Measurements from ENCODE around the gene COL16A1.

Gene COL16A1

GRCh38 chr1:31742462-31743212 is 38.8 kb upstream of the COL16A1 start:
- H3K4me3 Mint-ChIP-seq, result no peak overlapping the region
- H3K27me3 Mint-ChIP-seq, result no peaks in the 10 kb centered on the region
- H3K9me3 Mint-ChIP-seq, result no peaks in the 10 kb centered on the region
- H3K27ac Mint-ChIP-seq, result no peak overlapping the region
- no peaks in the 10 kb centered on the region for H3K36me3 Mint-ChIP-seq (ENCODE audit: low read depth)
- H3K4me1 Mint-ChIP-seq, result peaks cover 16% of the 10 kb centered on the region
- no peak for ATAC-seq
- DNase-seq, result no peak

DNA sequence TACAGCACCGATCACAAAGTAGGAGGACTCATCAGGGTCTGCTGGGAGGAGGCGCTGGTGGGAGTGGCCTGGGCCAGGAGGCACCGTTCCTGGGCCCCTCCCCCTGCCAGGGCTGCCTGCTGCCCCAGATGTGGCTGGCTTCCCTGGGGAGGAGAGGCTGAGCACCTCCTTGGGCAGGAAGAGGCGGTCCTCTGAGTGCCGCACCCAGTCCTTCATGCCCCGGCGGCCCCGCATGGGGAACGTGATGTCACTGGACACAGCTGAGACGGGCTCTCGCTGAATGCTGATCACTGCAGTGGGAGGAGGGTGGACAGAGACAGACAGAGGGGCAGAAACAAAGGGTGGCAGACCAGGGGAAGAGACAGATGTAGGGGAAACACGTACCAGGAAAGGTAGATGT is 35.5 kb upstream of the COL16A1 start:
- peak; percentile 41 for DNase-seq
- Mint-ChIP-seq H3K9me3 (no peaks in the 10 kb centered on the region), H3K4me1 (peaks cover 4% of the 10 kb centered on the region), H3K36me3 (ENCODE audit: low read depth) (no peaks in the 10 kb centered on the region), H3K4me3 (no peak overlapping the region), H3K27me3 (no peaks in the 10 kb centered on the region), H3K27ac (no peak overlapping the region)
- ATAC-seq, result peak; percentile 62

DNA sequence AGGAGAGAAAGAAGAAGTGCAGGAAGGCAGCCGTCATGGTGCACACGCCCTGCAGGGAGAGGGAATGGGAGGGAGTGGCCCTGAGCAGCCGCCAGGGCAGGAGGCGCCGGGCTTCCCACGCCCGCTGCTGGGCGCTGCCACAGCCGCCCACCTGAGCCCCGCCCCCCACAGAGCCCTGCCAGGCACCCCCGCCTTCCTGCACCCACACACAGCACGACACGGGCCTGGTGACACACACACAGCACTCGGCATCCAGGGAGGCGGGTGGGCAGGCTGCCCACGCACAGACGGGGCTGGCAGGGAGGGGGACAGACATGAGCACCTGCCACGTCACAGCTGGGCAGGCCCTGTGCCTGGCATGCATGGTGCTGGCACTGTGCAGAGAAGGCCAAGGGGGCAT is 32.9 kb upstream of the COL16A1 start:
- no peak overlapping the region for H3K4me3 Mint-ChIP-seq
- H3K36me3 Mint-ChIP-seq (ENCODE audit: low read depth), result no peaks in the 10 kb centered on the region
- DNase-seq (no peak), ATAC-seq (no peak)
- H3K27me3 Mint-ChIP-seq, result no peaks in the 10 kb centered on the region
- H3K27ac Mint-ChIP-seq, result no peak overlapping the region
- peaks cover 4% of the 10 kb centered on the region for H3K4me1 Mint-ChIP-seq
- H3K9me3 Mint-ChIP-seq, result no peaks in the 10 kb centered on the region

DNA sequence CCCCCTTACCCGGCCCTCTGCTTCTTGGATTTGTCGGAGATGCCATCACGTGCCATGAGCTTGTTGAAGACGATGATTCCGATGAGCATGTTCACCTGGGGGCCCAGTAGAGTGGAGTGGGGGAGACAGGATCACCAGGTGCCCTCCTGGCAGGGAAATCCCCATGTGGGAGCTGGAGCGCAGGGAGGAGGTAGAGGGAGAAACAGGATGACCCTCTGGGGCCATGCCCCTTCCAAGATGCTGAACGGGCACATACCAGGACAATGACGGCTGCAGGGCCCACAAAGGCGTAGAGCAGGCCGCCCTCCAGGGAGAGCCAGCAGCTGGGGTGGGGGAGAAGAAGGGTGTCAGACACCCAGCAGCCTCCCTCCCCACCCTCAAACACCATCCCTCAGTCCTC is 31.8 kb upstream of the COL16A1 start:
- H3K4me3 Mint-ChIP-seq, result no peak overlapping the region
- no peak for ATAC-seq

DNA sequence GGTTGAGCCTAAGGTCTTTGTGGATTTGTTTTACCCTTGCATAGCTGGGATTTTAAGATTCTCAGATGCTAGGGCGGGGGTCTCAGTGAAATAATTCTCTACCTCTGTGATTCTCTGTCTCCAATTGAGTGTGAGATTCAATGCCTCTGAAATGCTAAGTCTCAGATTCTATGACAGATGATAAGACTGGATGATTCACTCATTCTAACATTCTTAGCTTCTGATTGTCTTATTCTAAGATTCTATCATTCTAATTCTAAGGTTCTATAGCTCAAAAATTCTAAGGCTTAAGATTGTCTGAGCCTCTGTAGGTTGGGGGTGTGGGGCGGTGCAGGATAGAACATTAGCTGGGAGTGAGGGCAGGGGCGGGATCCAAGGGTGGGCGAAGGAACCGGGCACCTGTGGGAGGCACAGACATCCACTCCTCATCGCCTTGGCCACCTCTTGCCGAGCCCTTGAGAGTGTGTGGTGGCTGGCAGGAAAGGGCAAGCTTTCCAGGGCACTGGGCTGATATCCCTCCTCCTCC is 30.8 kb upstream of the COL16A1 start:
- Mint-ChIP-seq H3K4me1 (peaks cover 3% of the 10 kb centered on the region), H3K4me3 (no peak overlapping the region), H3K36me3 (ENCODE audit: low read depth) (no peaks in the 10 kb centered on the region), H3K27me3 (no peaks in the 10 kb centered on the region), H3K9me3 (no peaks in the 10 kb centered on the region), H3K27ac (no peak overlapping the region)
- ATAC-seq (no peak), DNase-seq (no peak)

More for the DNA sequence above, 31.8 kb upstream of the COL16A1 start:
- Mint-ChIP-seq H3K27me3 (no peaks in the 10 kb centered on the region), H3K27ac (no peak overlapping the region), H3K9me3 (no peaks in the 10 kb centered on the region), H3K4me1 (peaks cover 4% of the 10 kb centered on the region), H3K36me3 (ENCODE audit: low read depth) (no peaks in the 10 kb centered on the region)
- DNase-seq, result no peak

GRCh38 chr1:31733389-31734219 is 29.8 kb upstream of the COL16A1 start:
- Mint-ChIP-seq H3K27me3 (no peaks in the 10 kb centered on the region), H3K36me3 (ENCODE audit: low read depth) (no peaks in the 10 kb centered on the region), H3K4me3 (no peak overlapping the region), H3K9me3 (no peaks in the 10 kb centered on the region), H3K27ac (no peak overlapping the region), H3K4me1 (no peaks in the 10 kb centered on the region)
- no peak for DNase-seq
- no peak for ATAC-seq

GRCh38 chr1:31732751-31733289 is 29.0 kb upstream of the COL16A1 start:
- Mint-ChIP-seq H3K27me3 (no peaks in the 10 kb centered on the region), H3K4me3 (no peak overlapping the region), H3K4me1 (no peaks in the 10 kb centered on the region), H3K27ac (no peak overlapping the region), H3K9me3 (no peaks in the 10 kb centered on the region), H3K36me3 (ENCODE audit: low read depth) (no peaks in the 10 kb centered on the region)
- ATAC-seq (no peak), DNase-seq (no peak)

- no peaks in the 10 kb centered on the region for H3K9me3 Mint-ChIP-seq
- no peak for ATAC-seq
- no peak overlapping the region for H3K27ac Mint-ChIP-seq
- H3K4me3 Mint-ChIP-seq, result no peak overlapping the region
- DNase-seq, result no peak
- H3K4me1 Mint-ChIP-seq, result no peaks in the 10 kb centered on the region
- H3K27me3 Mint-ChIP-seq, result no peaks in the 10 kb centered on the region
- no peaks in the 10 kb centered on the region for H3K36me3 Mint-ChIP-seq (ENCODE audit: low read depth)
Measured at GRCh38 chr1:31732343-31732742, 28.5 kb upstream of the COL16A1 start.

DNA sequence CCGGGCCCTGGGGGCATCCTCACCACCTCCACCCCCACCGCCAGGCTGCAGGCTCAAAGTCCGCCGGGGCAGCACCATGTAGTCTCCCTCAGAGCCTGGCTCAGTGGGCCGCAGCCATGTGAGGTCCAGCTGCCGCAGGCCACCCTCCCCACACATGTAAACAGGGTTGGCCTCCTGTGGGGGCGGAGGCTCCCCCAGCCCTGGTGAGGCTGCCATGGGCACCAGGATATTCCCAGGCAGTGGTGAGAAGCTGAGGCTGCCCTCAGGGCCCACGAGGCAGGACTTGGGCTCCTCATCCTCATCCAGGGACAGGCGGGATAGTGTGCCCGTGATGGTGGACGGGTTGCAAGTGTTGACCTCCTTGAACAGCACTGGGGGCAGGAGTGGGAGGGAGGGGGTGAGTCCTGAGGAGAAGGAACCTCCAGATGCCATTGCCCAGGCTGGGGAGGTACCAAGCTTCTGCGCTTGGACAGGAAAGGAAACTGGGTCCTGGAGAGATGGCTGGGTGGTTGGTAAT is 27.3 kb upstream of the COL16A1 start:
- H3K9me3 Mint-ChIP-seq, result no peaks in the 10 kb centered on the region
- H3K4me1 Mint-ChIP-seq, result no peaks in the 10 kb centered on the region
- H3K4me3 Mint-ChIP-seq, result no peak overlapping the region
- ATAC-seq (no peak), DNase-seq (no peak)
- H3K27ac Mint-ChIP-seq, result no peak overlapping the region
- H3K27me3 Mint-ChIP-seq, result no peaks in the 10 kb centered on the region
- H3K36me3 Mint-ChIP-seq (ENCODE audit: low read depth), result no peaks in the 10 kb centered on the region

GRCh38 chr1:31730336-31731048 is 26.7 kb upstream of the COL16A1 start:
- H3K9me3 Mint-ChIP-seq, result no peaks in the 10 kb centered on the region
- DNase-seq (no peak), ATAC-seq (peak; percentile 10)
- H3K4me3 Mint-ChIP-seq, result no peak overlapping the region
- H3K4me1 Mint-ChIP-seq, result no peaks in the 10 kb centered on the region
- H3K27me3 Mint-ChIP-seq, result no peaks in the 10 kb centered on the region
- no peak overlapping the region for H3K27ac Mint-ChIP-seq
- H3K36me3 Mint-ChIP-seq (ENCODE audit: low read depth), result no peaks in the 10 kb centered on the region

DNA sequence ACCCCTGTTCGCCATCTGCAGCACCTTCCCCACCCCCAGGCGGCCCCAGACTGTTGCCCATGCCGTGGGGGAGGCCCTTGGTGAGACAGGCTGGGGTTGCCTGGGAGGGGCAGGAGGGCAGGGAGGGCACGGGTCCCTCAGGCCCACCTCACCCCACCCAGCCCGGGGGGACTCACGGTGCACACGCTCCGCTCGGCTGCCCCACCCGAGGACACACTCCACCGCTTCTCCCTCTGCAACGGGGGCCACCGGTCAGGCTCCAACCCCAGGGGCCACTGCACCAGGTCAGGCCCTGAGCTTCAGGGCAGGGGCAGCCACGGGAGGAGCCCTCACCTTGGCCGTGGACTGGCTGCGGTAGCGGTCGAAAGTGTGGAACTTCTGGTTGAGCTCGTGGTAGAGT is 24.0 kb upstream of the COL16A1 start:
- H3K27me3 Mint-ChIP-seq, result no peaks in the 10 kb centered on the region
- ATAC-seq, result no peak
- H3K4me1 Mint-ChIP-seq, result no peaks in the 10 kb centered on the region
- H3K9me3 Mint-ChIP-seq, result no peaks in the 10 kb centered on the region
- no peak for DNase-seq
- H3K36me3 Mint-ChIP-seq (ENCODE audit: low read depth), result no peaks in the 10 kb centered on the region
- no peak overlapping the region for H3K4me3 Mint-ChIP-seq
- no peak overlapping the region for H3K27ac Mint-ChIP-seq

DNA sequence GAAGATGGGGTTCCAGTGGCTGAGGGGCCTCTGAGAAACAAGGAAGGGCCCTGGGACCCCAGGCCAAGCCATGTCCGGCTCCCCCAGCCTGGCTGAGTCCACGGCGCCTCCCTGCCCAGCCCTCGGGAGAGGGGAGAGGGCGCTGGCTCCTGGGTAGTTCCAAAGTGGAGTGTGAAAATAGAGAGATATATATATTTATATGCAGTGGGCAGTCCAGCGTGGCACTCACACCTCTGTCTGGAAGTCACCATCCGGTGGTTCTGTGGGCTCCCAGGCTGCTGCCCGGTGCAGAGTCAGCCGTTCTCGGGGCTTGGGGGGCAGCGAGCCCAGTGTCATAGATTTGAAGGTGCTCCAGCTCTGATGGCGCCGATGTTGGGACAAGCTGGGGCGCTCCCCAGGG is 23.4 kb upstream of the COL16A1 start:
- H3K4me3 Mint-ChIP-seq, result no peak overlapping the region
- H3K27me3 Mint-ChIP-seq, result no peaks in the 10 kb centered on the region
- no peaks in the 10 kb centered on the region for H3K9me3 Mint-ChIP-seq
- no peaks in the 10 kb centered on the region for H3K4me1 Mint-ChIP-seq
- DNase-seq, result no peak
- no peak overlapping the region for H3K27ac Mint-ChIP-seq
- no peak for ATAC-seq
- no peaks in the 10 kb centered on the region for H3K36me3 Mint-ChIP-seq (ENCODE audit: low read depth)

DNA sequence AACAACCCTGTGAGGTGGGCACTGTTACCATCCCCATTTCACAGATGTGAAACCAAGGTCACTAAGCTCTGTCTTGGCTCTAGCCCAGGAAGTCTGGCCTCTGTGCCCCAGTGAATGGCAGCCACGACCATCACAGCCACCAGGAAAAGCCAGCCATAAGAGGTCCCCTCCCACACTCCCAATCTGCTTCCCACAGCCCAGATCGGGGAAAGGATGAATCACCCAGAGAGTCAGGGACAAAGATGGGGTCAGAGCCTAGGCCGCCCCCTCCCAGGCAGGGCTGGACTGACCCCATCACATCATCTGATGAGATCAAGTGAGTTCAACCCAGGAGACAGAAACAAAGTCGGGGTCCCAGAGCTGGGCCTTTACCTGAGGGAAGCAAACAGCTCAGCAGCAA is 22.9 kb upstream of the COL16A1 start:
- Mint-ChIP-seq H3K4me3 (no peak overlapping the region), H3K9me3 (no peaks in the 10 kb centered on the region), H3K36me3 (ENCODE audit: low read depth) (no peaks in the 10 kb centered on the region), H3K27ac (no peak overlapping the region), H3K4me1 (no peaks in the 10 kb centered on the region), H3K27me3 (peaks cover 1% of the 10 kb centered on the region)
- no peak for DNase-seq
- no peak for ATAC-seq

DNA sequence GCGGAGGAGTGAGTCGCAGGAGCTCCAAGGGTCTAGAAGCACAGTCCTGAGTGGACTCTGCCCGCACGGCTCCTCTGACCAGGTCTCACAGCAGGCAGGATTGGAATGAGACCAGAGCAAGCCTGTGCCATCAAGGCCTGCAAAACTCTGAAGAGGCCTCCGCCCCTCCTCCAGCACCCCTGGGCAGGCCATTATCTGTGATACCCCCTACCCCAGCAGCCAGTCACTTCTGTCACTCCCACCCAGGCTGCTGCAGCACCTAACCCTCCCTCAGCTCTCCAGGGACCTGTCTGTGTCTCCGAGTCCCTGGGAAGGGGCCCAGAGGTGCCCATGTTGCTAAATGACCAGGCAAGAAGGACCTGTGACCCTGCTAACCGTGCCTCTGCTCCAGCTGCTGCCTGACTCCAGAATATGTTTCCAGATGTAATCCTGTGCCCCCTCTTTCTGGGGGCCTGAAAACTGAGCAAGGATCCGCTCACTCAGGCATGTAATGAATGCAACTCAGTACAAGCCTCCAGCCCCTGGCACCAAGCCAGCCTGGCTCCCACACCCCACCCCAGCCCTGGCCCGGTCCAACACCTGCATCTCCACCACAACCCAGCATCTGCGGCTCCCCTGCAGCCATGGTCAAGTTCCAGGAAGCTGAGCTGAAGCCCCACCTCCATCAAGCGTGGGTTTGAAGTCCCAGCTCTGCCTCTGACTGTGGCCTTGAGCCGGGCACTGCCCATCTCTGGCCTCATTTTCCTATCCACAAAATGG is 22.1 kb upstream of the COL16A1 start:
- no peak for DNase-seq

More for the DNA sequence above, 22.1 kb upstream of the COL16A1 start:
- no peak for ATAC-seq
- Mint-ChIP-seq H3K4me3 (no peak overlapping the region), H3K9me3 (no peaks in the 10 kb centered on the region), H3K27ac (no peak overlapping the region), H3K36me3 (ENCODE audit: low read depth) (no peaks in the 10 kb centered on the region), H3K27me3 (peaks cover 3% of the 10 kb centered on the region), H3K4me1 (no peaks in the 10 kb centered on the region)
